ENCODE measurements around the gene ADCY5.

DNA sequence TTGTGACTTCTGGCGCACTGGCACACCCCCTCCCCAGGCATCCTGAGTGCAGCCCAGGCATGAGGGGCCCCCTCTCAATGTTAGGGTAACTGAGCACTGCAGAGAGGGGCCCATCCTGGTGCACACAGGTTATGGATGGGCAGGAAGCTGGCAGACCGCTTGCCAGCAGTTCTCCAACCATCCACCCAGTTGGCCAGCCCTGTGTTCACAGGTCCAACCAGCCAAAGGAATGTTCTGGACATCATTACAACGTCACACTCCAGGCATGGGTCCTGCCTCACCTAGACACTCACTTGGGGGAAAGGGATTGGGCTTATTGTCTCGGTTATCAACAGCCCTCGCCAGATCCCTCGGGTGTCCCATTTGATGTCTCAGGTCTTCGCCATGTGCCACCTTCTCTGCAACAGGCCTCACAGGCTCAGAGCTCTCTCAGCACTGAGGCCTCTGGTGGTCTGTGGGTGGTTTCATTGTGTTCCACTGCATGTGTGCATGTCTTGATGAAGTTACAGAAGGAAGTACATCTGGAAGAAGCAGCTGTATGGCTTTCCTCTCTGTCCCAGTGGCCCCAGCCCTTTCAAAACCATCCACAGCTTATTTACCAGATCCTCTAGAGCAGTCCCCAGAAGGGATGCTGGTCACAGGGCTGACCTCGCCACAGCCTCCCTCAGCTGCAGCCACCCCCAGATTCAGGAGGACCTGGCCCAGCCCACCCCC, 23.7 kb downstream of the ADCY5 start:
- TF ChIP-seq SREBF2 (IDR thresholded peaks at IDR 0.05) (no peak), POLR2A (IDR thresholded peaks at IDR 0.05; ENCODE audit: low read length) (no peak), MYC (IDR thresholded peaks at IDR 0.05; ENCODE audit: borderline replicate concordance, low read length) (no peak), RAD21 (conservative IDR thresholded peaks at IDR 0.05 in 1 of 2, IDR thresholded peaks at IDR 0.05 in 1 of 2) (no peak)
- TF ChIP-seq, protein P1, sequence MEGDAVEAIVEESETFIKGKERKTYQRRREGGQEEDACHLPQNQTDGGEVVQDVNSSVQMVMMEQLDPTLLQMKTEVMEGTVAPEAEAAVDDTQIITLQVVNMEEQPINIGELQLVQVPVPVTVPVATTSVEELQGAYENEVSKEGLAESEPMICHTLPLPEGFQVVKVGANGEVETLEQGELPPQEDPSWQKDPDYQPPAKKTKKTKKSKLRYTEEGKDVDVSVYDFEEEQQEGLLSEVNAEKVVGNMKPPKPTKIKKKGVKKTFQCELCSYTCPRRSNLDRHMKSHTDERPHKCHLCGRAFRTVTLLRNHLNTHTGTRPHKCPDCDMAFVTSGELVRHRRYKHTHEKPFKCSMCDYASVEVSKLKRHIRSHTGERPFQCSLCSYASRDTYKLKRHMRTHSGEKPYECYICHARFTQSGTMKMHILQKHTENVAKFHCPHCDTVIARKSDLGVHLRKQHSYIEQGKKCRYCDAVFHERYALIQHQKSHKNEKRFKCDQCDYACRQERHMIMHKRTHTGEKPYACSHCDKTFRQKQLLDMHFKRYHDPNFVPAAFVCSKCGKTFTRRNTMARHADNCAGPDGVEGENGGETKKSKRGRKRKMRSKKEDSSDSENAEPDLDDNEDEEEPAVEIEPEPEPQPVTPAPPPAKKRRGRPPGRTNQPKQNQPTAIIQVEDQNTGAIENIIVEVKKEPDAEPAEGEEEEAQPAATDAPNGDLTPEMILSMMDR (IDR thresholded peaks at IDR 0.05): no peak

Data from A549 (cell line).